HepG2 (cell line): ENCODE measurements around the gene LAP3. TPM values are rescaled to one million over a fixed set of nuclear protein-coding genes. Genes with fewer than 3 reads are reported as not detected.

Experiments
- FOSL1 ChIP-seq: sonication (generic); formaldehyde crosslinking; IDR thresholded peaks from 2 replicates; pipeline ENCODE4 v1.9.0; 2021; ENCODE audit warnings: missing genetic modification reagents, borderline replicate concordance
- GATA4 ChIP-seq: sonication (generic); IDR thresholded peaks from 2 replicates; pipeline ENCODE4 v1.6.1; 2016; ENCODE audit warnings: antibody characterized with exemption, low read depth, borderline replicate concordance
- GMEB1 ChIP-seq: sonication (generic); formaldehyde crosslinking; IDR thresholded peaks from 2 replicates; pipeline ENCODE4 v1.5.1; 2020; ENCODE audit warnings: missing genetic modification reagents, mild to moderate bottlenecking, borderline replicate concordance
- HCFC1 ChIP-seq: fragments of 150-350 bp; IDR thresholded peaks from 2 replicates; pipeline ENCODE4 v1.6.1; 2014; ENCODE audit warnings: low read depth, low read length
- HMG20A ChIP-seq: IDR thresholded peaks from 2 replicates; pipeline ENCODE4 v1.6.1; 2016; ENCODE audit warnings: borderline replicate concordance
- HNRNPL ChIP-seq: fragments of 200-400 bp; formaldehyde crosslinking; IDR thresholded peaks from 2 replicates; pipeline ENCODE4 v1.6.1; 2017; ENCODE audit warnings: mild to moderate bottlenecking, low read depth, low read length
- KDM1A ChIP-seq: IDR thresholded peaks from 2 replicates; pipeline ENCODE4 v1.6.1; 2016; ENCODE audit warnings: missing compliant biosample characterization
- LCORL ChIP-seq, 2 experiments: fragments of 450-650 bp in 1 of 2; sonication (generic) in 1 of 2; formaldehyde crosslinking in 1 of 2; IDR thresholded peaks; 2 replicates each; pipeline versions ENCODE4 v1.5.0 to v1.6.1; 2017 to 2020; ENCODE audit warnings: antibody characterized with exemption in 1 of 2, missing genetic modification reagents in 1 of 2
- NFRKB ChIP-seq: fragments of 450-650 bp; IDR thresholded peaks from 2 replicates; pipeline ENCODE4 v1.6.1; 2017
- PAF1 ChIP-seq: IDR thresholded peaks from 2 replicates; pipeline ENCODE4 v1.6.1; 2016; ENCODE audit warnings: missing genetic modification reagents, missing compliant biosample characterization
- SOX13 ChIP-seq, 3 experiments: fragments of 450-650 bp in 1 of 3; sonication (generic) in 1 of 3; formaldehyde crosslinking in 1 of 3; IDR thresholded peaks in 2 of 3; conservative IDR thresholded peaks in 1 of 3; 2 replicates each; pipeline versions ENCODE4 v1.5.0 to v1.6.1; 2016 to 2020; ENCODE audit warnings: antibody characterized with exemption in 1 of 3, mild to moderate bottlenecking in 1 of 3, missing compliant biosample characterization in 1 of 3, missing genetic modification reagents in 1 of 3, moderate library complexity in 1 of 3
- TARDBP ChIP-seq: sonication (generic); formaldehyde crosslinking; IDR thresholded peaks from 2 replicates; pipeline ENCODE4 v1.8.0; 2022; ENCODE audit warnings: mild to moderate bottlenecking, missing genetic modification reagents
- TBP ChIP-seq: sonication (generic); formaldehyde crosslinking; IDR thresholded peaks from 2 replicates; pipeline ENCODE4 v1.5.0; 2020; ENCODE audit warnings: missing genetic modification reagents
- TGIF2 ChIP-seq: IDR thresholded peaks from 2 replicates; pipeline ENCODE4 v1.6.1; 2016; ENCODE audit warnings: control low read depth, missing compliant biosample characterization
- ZBTB37 ChIP-seq: sonication (generic); formaldehyde crosslinking; IDR thresholded peaks from 2 replicates; pipeline ENCODE4 v1.4.0; 2020; ENCODE audit warnings: mild to moderate bottlenecking, missing genetic modification reagents
- ZNF136 ChIP-seq: sonication (generic); formaldehyde crosslinking; IDR thresholded peaks from 2 replicates; pipeline ENCODE4 v1.8.1; 2022; ENCODE audit warnings: low read depth, mild to moderate bottlenecking, moderate library complexity, missing genetic modification reagents
- ZNF337 ChIP-seq: sonication (generic); formaldehyde crosslinking; IDR thresholded peaks from 2 replicates; pipeline ENCODE4 v1.5.1; 2020; ENCODE audit warnings: missing genetic modification reagents, low read depth, mild to moderate bottlenecking, borderline replicate concordance
- ZNF549 ChIP-seq: sonication (generic); formaldehyde crosslinking; IDR thresholded peaks from 2 replicates; pipeline ENCODE4 v1.5.0; 2020; ENCODE audit warnings: missing genetic modification reagents
- ZNF577 ChIP-seq: sonication (generic); formaldehyde crosslinking; IDR thresholded peaks from 2 replicates; pipeline ENCODE4 v1.4.0; 2020; ENCODE audit warnings: mild to moderate bottlenecking, low read depth, missing genetic modification reagents, borderline replicate concordance
- ZNF672 ChIP-seq: sonication (generic); formaldehyde crosslinking; IDR thresholded peaks from 2 replicates; pipeline ENCODE4 v1.8.1; 2022; ENCODE audit warnings: missing genetic modification reagents
- ZNF772 ChIP-seq: sonication (generic); formaldehyde crosslinking; IDR thresholded peaks from 2 replicates; pipeline ENCODE4 v1.5.0; 2020; ENCODE audit warnings: mild to moderate bottlenecking, missing genetic modification reagents
- ZNF790 ChIP-seq: sonication (generic); formaldehyde crosslinking; IDR thresholded peaks from 2 replicates; pipeline ENCODE4 v1.8.0; 2022; ENCODE audit warnings: missing genetic modification reagents, mild to moderate bottlenecking, borderline replicate concordance
- ZNF850 ChIP-seq: sonication (generic); formaldehyde crosslinking; conservative IDR thresholded peaks from 2 replicates; pipeline ENCODE4 v1.9.0; 2021; ENCODE audit warnings: mild to moderate bottlenecking, missing genetic modification reagents
- ZNF883 ChIP-seq: sonication (generic); formaldehyde crosslinking; IDR thresholded peaks from 2 replicates; pipeline ENCODE4 v1.5.1; 2020; ENCODE audit warnings: mild to moderate bottlenecking, missing genetic modification reagents; ENCODE audit errors: not compliant biosample characterization
- polyA plus RNA-seq, 8 experiments: library from polyadenylated mRNA; depleted of rRNA in 3 of 8; stranded (reverse) in 7 of 8; unstranded in 1 of 8; fragments of >200 nt; fragmentation: Illumina TruSeq in 4 of 8; extraction: Trizol in 4 of 8; gene quantifications; 2 replicates each; pipeline versions ENCODE4 v1.2.1 to v1.2.3, GENCODE V29; 2011 to 2016; ENCODE audit warnings: low read depth in 4 of 8, missing spikeins in 1 of 8, mixed read lengths in 1 of 8; ENCODE audit not compliant: insufficient read depth in 1 of 8
- total RNA-seq, 5 experiments: library from RNA; depleted of rRNA; stranded (reverse); fragments of >200 nt; fragmentation: Illumina TruSeq; extraction: Trizol; gene quantifications; 2 replicates each; pipeline ENCODE4 v1.2.3, GENCODE V29; 2016; ENCODE audit warnings: low read depth in 1 of 5
- TF ChIP-seq, protein P1 (sequence below): sonication (generic); formaldehyde crosslinking; IDR thresholded peaks from 2 replicates; pipeline ENCODE4 v1.5.0; 2020; ENCODE audit warnings: missing genetic modification reagents
- TF ChIP-seq, protein P2 (sequence below): sonication (generic); formaldehyde crosslinking; IDR thresholded peaks from 2 replicates; pipeline ENCODE4 v1.8.0; 2022; ENCODE audit warnings: mild to moderate bottlenecking, missing genetic modification reagents, borderline replicate concordance

The LAP3 gene
- total and polyA plus RNA-seq, 2 of the 13 experiments (the other 11 are each of a cell fraction or from before 2014, with no cell fraction given): 106 to 125 TPM

DNA sequence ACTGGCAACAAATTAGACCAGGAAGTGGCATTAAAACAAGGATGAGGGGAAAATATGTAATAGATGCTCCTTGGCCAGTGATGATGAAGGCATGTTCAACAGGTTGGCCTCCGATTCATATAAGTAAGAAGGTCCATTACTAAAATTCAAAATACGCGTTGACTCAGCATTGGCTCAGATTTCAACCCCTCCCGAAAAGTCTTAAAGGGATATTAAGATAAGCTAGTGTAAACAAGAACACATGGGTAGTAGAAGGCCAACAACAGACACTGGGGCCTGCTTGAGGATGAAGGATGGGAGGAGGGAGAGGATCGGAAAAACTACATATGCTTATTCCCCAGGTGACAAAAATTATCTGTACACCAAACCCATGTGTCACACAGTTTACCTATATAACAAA, 19.1 kb upstream of the LAP3 start (continued):
- TF ChIP-seq ZNF850 (CRISPR knock-in tag) (no peak), HMG20A (peak; percentile 38; the same call in 1 of the 2 replicates), HCFC1 (no peak), KDM1A (no peak), ZBTB37 (CRISPR knock-in tag) (no peak), FOSL1 (CRISPR knock-in tag) (no peak), PAF1 (no peak), ZNF337 (no peak), ZNF136 (CRISPR knock-in tag) (no peak), ZNF672 (CRISPR knock-in tag) (no peak), ZNF883 (CRISPR knock-in tag) (no peak), ZNF790 (CRISPR knock-in tag) (no peak), TGIF2 (CRISPR knock-in tag) (no peak), TBP (CRISPR knock-in tag) (no peak), NFRKB (no peak), GATA4 (no peak), TARDBP (CRISPR knock-in tag) (no peak), HNRNPL (no peak), LCORL (IDR thresholded peaks at IDR 0.05) (no peak), LCORL (CRISPR knock-in tag; IDR thresholded peaks at IDR 0.05) (no peak), SOX13 (IDR thresholded peaks at IDR 0.05) (no peak), SOX13 (CRISPR knock-in tag; conservative IDR thresholded peaks at IDR 0.05 in 1 of 2, IDR thresholded peaks at IDR 0.05 in 1 of 2) (peak in 1 of 2 experiments; percentile 60; a peak in 2 of 4 replicates), ZNF577 (CRISPR knock-in tag) (no peak), GMEB1 (CRISPR knock-in tag) (no peak), ZNF549 (CRISPR knock-in tag) (no peak), ZNF772 (CRISPR knock-in tag) (no peak)
- TF ChIP-seq, protein P1, sequence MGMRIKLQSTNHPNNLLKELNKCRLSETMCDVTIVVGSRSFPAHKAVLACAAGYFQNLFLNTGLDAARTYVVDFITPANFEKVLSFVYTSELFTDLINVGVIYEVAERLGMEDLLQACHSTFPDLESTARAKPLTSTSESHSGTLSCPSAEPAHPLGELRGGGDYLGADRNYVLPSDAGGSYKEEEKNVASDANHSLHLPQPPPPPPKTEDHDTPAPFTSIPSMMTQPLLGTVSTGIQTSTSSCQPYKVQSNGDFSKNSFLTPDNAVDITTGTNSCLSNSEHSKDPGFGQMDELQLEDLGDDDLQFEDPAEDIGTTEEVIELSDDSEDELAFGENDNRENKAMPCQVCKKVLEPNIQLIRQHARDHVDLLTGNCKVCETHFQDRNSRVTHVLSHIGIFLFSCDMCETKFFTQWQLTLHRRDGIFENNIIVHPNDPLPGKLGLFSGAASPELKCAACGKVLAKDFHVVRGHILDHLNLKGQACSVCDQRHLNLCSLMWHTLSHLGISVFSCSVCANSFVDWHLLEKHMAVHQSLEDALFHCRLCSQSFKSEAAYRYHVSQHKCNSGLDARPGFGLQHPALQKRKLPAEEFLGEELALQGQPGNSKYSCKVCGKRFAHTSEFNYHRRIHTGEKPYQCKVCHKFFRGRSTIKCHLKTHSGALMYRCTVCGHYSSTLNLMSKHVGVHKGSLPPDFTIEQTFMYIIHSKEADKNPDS (CRISPR knock-in tag): no peak
- TF ChIP-seq, protein P2, sequence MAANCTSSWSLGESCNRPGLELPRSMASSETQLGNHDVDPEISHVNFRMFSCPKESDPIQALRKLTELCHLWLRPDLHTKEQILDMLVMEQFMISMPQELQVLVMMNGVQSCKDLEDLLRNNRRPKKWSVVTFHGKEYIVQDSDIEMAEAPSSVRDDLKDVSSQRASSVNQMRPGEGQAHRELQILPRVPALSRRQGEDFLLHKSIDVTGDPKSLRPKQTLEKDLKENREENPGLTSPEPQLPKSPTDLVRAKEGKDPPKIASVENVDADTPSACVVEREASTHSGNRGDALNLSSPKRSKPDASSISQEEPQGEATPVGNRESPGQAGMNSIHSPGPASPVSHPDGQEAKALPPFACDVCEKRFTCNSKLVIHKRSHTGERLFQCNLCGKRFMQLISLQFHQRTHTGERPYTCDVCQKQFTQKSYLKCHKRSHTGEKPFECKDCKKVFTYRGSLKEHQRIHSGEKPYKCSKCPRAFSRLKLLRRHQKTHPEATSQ (CRISPR knock-in tag): no peak
